Glomerular visceral epithelial cell (primary cell): Measurements from ENCODE around the gene TEX14.
"Not testable (repeated sequence)": the region's sequence is repeated elsewhere in the genome, so short reads cannot be mapped to it uniquely, and the experiment has no call there.

Experiments used
- DNase-seq: peaks from one replicate; pipeline ENCODE4 v3.0.0-alpha.2; 2016; ENCODE audit errors: extremely low spot score

Gene TEX14

GRCh38 chr17:58691701-58692238 lies at the start of gene TEX14:
Gene TEX14, minus strand, starts transcription at chr17:58692045. Its CDS starts 40,044 bp downstream, at chr17:58652001.
- no peak for DNase-seq

- DNase-seq: no peak
Measured at GRCh38 chr17:58741121-58741625, 49.3 kb upstream of the TEX14 start.

GRCh38 chr17:58734811-58735210 lies 43.0 kb upstream of the TEX14 start:
- no peak for DNase-seq

GRCh38 chr17:58734040-58734439 lies 42.2 kb upstream of the TEX14 start:
- no peak for DNase-seq

- DNase-seq: no peak
Measured at GRCh38 chr17:58730937-58731336, 39.1 kb upstream of the TEX14 start.

GRCh38 chr17:58728798-58729197 lies 37.0 kb upstream of the TEX14 start:
- DNase-seq: no peak

- no peak for DNase-seq
Measured at GRCh38 chr17:58722696-58723095, 30.9 kb upstream of the TEX14 start.

- DNase-seq: no peak
Measured at GRCh38 chr17:58722274-58722673, 30.4 kb upstream of the TEX14 start.

GRCh38 chr17:58710948-58711552 lies 19.2 kb upstream of the TEX14 start:
- DNase-seq: peak; percentile 57

- DNase-seq: no peak
Measured at GRCh38 chr17:58706351-58707140, 14.7 kb upstream of the TEX14 start.

- DNase-seq: no peak
Measured at GRCh38 chr17:58703916-58704286, 12.1 kb upstream of the TEX14 start.

GRCh38 chr17:58703137-58703915 lies 11.5 kb upstream of the TEX14 start:
- peak; percentile 21 for DNase-seq

GRCh38 chr17:58702708-58703107 lies 10.9 kb upstream of the TEX14 start:
- DNase-seq: no peak

- no peak for DNase-seq
Measured at GRCh38 chr17:58702045-58702476, 10.2 kb upstream of the TEX14 start.

- no peak for DNase-seq
Measured at GRCh38 chr17:58699771-58700170, 7.9 kb upstream of the TEX14 start.

- DNase-seq: no peak
Measured at GRCh38 chr17:58694826-58695225, 3.0 kb upstream of the TEX14 start.

- DNase-seq: peak; percentile 30
Measured at GRCh38 chr17:58694302-58694701, 2.5 kb upstream of the TEX14 start.

- no peak for DNase-seq
Measured at GRCh38 chr17:58693751-58694150, 1.9 kb upstream of the TEX14 start.

GRCh38 chr17:58693208-58693607 lies 1.4 kb upstream of the TEX14 start:
- no peak for DNase-seq

- peak; percentile 83 for DNase-seq
Measured at GRCh38 chr17:58692239-58693055, 602 bp upstream of the TEX14 start, which contains the start of gene RAD51C. Gene RAD51C, plus strand, starts transcription at chr17:58692602. Its CDS starts 42 bp downstream, at chr17:58692644.

GRCh38 chr17:58690033-58690432 lies 1.8 kb downstream of the TEX14 start:
- not testable (repeated sequence) for DNase-seq
